A172 (cell line): ENCODE data around the gene CCDC61. TPM values are rescaled to one million over a fixed set of nuclear protein-coding genes. Genes with fewer than 3 reads are reported as not detected.

Experiments
- DNase-seq: peaks from one replicate; pipeline ENCODE4 v3.0.0-alpha.2; 2015; ENCODE audit warnings: low spot score
- total RNA-seq: library from RNA; depleted of rRNA; stranded (reverse); fragments of >200 nt; shearing (Covaris generic); gene quantifications from 2 replicates; pipeline ENCODE4 v1.2.3, GENCODE V29; 2014; rRNA removed

CCDC61 gene
- total RNA-seq, 1 experiment from 2014 or later, result 3.1 TPM

- no peak for DNase-seq
Measured at GRCh38 chr19:46040125-46040524, 44.9 kb downstream of the CCDC61 start.

DNA sequence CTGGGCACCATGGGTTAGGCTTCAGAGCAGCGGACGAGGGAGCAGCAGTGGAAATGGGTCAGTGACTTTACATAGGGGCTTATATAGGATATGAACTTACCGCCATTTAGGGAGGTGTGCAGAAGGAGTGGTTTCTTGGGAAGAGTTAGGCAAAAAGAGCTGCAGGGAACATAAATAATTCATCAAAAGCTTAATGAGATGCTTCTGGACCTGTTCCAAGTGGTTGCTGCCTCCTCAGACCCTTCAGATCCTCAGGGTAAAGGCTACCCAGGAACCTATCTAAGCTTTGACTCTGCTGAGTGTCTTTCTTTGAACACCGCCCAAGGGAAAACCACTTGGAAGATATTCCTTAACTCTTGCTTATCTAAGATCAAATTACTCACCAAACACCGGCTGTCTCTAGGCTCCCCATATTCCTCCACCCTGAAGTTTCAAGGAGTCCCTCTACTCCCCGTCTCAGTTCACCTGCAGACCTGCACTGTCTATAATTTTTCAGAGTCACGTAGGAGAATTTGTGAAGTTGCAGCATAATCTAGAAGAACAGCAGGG, 45.8 kb downstream of the CCDC61 start, which contains the start of gene IGFL4:
IGFL4 (minus strand) TSS at position 51 of the 549 bp plus-strand sequence; CDS start at position 11, 40 bp downstream.
- peak; percentile 45 for DNase-seq

- DNase-seq, result no peak
Measured at GRCh38 chr19:46042252-46042883, 47.1 kb downstream of the CCDC61 start.

GRCh38 chr19:46043519-46043918, 48.3 kb downstream of the CCDC61 start:
- DNase-seq, result no peak

- no peak for DNase-seq
Measured at GRCh38 chr19:46049597-46049996, 54.3 kb downstream of the CCDC61 start.

- no peak for DNase-seq
Measured at GRCh38 chr19:46052896-46053295, 57.6 kb downstream of the CCDC61 start.

DNA sequence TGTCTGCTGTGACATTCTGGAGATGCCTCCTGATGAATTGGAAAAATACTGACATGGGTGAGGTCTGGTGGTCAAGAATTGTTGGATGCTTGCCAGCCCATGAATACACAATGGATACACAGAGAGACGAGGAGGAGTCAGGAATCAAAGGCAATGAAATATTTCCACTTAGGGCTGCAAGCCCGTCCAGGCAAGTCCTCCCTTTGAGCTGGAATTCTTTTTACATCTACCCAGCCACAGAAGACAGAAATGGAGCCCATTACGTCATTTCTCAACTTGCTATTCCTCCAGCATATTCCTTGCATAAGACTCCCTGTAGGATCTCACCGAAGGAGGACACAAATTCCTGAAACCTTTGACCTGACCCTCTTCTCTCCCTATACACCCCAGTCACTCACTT, 61.3 kb downstream of the CCDC61 start:
- DNase-seq, result no peak

GRCh38 chr19:46058778-46059177, 63.5 kb downstream of the CCDC61 start:
- no peak for DNase-seq

DNA sequence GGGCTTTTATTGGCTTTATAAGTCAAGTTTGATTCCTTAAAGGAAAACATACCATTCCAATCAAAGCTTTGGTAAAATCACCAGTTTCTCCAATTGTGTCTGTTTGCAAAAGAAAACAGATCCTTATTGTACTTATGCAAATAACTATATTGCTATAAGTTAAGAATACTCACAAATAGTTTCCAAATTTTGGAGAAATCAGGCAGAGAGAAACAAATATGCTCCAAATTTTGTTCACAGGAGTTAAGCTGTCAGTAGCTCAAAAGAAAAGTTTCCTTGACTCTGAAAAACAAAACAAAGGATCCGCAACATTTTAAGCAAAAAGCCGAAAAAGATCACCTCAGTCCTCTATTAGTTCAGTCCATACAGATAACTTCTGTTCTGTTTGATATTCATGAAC, 64.7 kb downstream of the CCDC61 start:
- no peak for DNase-seq

GRCh38 chr19:46063201-46063600, 67.9 kb downstream of the CCDC61 start:
- DNase-seq, result no peak

- peak; percentile 66 for DNase-seq
Measured at GRCh38 chr19:46065486-46066071, 70.3 kb downstream of the CCDC61 start.

DNA sequence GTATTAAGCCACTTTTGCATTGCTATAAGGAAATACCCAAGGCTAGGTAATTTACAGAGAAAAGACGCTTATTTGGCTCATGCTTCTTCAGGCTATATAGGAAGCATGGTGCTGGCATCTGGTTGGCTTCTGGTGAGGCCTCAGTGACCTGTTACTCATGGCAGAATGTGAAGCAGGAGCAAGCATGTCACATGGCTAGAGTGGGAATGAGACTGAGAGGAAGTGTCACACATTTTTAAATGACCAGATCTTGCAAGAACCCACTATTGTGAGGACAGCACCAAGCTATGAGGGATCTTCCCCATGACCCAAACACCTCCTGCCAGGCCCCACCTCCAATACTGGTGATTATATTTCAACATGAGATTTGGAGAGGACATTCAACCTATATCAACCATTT, 71.2 kb downstream of the CCDC61 start:
- no peak for DNase-seq

DNA sequence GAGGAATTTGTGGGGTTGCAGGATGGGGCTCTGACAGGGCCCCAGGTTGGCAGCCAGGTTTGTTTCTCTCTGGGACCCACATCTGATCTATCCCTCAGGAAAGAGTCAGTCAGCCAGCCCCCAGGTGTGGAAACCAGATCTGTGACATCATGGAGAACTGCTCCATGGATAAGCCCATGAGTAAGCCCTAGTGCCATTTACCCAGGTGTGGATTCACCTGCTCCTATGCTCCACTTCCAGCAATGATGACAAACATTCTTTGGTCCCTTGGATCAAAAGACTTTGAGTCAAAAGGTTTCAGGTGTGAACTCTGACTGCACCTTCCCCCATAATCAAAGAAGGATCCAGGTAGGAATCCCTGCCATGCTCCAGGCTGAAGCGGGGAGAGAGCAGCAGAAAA, 72.4 kb downstream of the CCDC61 start:
- DNase-seq, result no peak

Other genes starting within 250 kb of the CCDC61 start
- gene SIX5, start 226.2 kb upstream of the CCDC61 start, total RNA-seq, result 9.5 and 14.5 TPM in 2 replicates
- 25.1 and 30.5 TPM in 2 replicates for gene DMPK, start 213.0 kb upstream of the CCDC61 start, total RNA-seq
- gene DMWD, start 202.6 kb upstream of the CCDC61 start, total RNA-seq, result 14.8 and 27.0 TPM in 2 replicates
- gene RSPH6A, start 180.2 kb upstream of the CCDC61 start, total RNA-seq, result not detected in 2 replicates
- gene SYMPK, start 132.3 kb upstream of the CCDC61 start, total RNA-seq, result 18.6 and 25.5 TPM in 2 replicates
- gene FOXA3, start 131.1 kb upstream of the CCDC61 start, total RNA-seq, result not detected in 2 replicates
- gene IRF2BP1, start 109.3 kb upstream of the CCDC61 start, total RNA-seq, result 16.2 and 24.6 TPM in 2 replicates
- gene MYPOP, start 92.9 kb upstream of the CCDC61 start, total RNA-seq, result 0.48 and 1.1 TPM in 2 replicates
- gene NANOS2, start 80.7 kb upstream of the CCDC61 start, total RNA-seq, result not detected in 2 replicates
- gene NOVA2, start 21.6 kb upstream of the CCDC61 start, total RNA-seq, result 0.17 and 0.53 TPM in 2 replicates
- not detected in 2 replicates for gene PGLYRP1, start 27.6 kb downstream of the CCDC61 start, total RNA-seq
- not detected in 2 replicates for gene IGFL4, start 45.5 kb downstream of the CCDC61 start, total RNA-seq
- 0.53 TPM in 1 of 2 replicates, not detected in the other for gene IGFL3, start 129.2 kb downstream of the CCDC61 start, total RNA-seq
- gene IGFL2, start 152.8 kb downstream of the CCDC61 start, total RNA-seq, result not detected in 2 replicates
- gene IGFL1, start 234.3 kb downstream of the CCDC61 start, total RNA-seq, result 0.67 TPM in 1 of 2 replicates, not detected in the other